HG03103 (cell line): ENCODE data around the gene ZCCHC14.

Source experiments
- ATAC-seq: cut with Tn5 transposase; IDR thresholded peaks from one replicate; pipeline ENCODE4 v1.9.1; 2021; ENCODE audit warnings: low read depth; ENCODE audit not compliant: unreplicated experiment

The ZCCHC14 gene

GRCh38 chr16:87414251-87414680, 78.6 kb downstream of the ZCCHC14 start:
- no peak for ATAC-seq

- no peak for ATAC-seq
Measured at GRCh38 chr16:87412996-87413421, 79.8 kb downstream of the ZCCHC14 start.

GRCh38 chr16:87412371-87412995, 80.3 kb downstream of the ZCCHC14 start:
- ATAC-seq: no peak

DNA sequence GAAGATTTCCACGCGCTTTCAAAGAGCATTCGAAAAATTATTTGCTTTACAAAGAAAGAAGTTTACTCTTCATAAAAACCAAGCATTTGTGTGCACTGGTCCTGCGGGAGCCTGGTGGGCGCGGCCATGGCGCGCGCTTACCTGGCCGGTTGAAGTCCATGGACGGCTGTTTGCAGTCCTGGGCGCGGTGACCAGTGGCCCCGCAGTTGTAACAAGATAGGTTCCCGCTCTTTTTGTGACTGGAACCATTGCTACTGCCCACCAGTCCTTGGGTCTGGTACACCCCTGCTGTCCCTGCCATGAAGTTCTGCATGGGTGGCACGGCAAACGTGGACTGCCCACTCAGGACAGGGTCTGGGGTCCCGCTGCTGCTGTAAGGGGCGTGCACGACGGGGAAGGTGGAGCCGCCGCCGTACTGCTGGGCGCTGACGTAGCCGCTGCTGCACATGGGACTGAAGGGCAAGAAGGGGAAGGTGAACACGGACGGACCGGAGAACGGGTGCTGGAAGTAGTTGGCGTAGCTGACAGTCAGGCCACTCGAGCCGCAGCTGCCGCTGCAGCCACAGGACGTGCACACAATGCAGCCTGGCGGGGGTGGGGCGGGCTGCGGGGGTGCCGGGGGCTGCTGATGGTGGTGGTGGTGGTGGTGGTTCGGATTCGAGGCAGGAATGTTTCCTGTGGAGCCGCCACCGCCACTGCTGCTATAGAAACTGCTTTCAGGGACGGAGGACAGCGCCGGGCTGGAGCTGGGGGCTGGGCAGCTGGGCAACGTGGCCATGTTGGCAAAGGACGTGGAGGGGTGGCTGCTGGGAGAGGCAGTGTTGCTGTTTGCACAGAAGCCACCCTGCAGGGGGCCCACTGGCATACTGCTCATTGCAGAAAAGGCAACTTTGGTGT, 81.2 kb downstream of the ZCCHC14 start:
- no peak for ATAC-seq

DNA sequence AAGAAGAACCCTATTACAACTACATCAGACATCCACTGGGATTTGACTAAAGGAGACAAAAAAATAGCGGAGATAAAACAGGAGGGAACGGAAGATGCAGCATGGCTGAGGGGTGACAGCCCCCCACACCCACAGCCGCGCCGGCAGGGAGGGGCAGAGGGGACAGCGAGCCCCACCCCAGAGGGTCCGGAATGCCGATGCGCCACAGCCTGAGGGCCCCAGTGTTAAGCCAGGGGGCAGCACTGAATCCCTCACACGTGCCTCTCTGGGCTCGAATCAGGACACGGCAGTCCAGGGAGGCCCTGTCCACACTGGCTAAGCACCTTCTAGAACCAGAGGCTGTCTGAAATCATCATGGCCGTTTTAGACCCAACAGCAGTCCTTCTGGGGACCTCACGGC, 81.9 kb downstream of the ZCCHC14 start:
- ATAC-seq: no peak

GRCh38 chr16:87410530-87410929, 82.3 kb downstream of the ZCCHC14 start:
- ATAC-seq: no peak

DNA sequence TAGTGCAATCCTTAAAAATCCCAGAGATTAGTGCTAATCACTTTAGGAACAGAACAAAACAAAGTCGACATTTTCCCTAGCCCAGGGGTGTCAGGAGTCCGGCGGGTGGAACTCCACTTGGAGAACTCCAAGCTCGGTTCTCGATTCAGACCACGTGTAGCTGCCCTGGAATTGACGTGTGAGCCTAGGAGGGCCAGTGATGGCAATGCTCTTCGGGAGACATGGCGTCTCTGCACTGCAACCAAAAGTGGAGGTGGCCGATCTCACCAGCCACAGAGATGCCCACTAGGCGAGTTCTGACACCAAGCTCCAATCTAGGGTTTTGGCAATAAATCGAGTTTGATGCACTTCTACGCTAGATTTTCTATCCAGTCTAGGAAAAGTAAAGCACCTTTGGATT, 83.0 kb downstream of the ZCCHC14 start:
- no peak for ATAC-seq

GRCh38 chr16:87409153-87409552, 83.7 kb downstream of the ZCCHC14 start:
- no peak for ATAC-seq

DNA sequence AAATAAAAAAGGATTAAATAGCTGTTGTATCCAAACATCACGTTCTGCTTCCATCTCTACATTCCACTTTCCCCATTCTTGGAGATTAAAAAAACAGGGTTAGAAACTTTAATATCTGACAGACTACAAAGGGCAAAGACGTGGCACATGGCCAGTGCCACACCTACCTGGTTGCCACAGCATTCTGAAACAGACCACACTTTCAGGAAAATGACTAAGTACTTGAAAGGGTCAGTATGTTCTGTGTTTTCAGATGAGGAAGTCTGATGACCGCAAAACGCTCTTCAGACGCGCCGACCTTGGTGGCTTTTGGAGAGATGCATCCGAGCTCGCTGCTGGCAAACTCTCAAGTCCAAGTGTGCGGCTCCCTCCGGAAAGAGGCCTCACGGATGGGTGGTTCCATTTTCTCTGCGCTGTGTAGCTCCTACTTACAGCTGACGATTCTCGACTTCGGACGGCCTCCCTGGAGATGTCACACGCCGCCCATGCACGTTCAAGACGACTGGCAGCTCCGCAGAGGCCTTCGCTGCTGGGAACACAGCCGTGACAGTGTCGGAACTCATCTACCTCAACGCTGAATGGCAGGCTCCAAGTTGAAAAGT, 85.2 kb downstream of the ZCCHC14 start:
- no peak for ATAC-seq

- ATAC-seq: no peak
Measured at GRCh38 chr16:87406495-87407088, 86.2 kb downstream of the ZCCHC14 start.

DNA sequence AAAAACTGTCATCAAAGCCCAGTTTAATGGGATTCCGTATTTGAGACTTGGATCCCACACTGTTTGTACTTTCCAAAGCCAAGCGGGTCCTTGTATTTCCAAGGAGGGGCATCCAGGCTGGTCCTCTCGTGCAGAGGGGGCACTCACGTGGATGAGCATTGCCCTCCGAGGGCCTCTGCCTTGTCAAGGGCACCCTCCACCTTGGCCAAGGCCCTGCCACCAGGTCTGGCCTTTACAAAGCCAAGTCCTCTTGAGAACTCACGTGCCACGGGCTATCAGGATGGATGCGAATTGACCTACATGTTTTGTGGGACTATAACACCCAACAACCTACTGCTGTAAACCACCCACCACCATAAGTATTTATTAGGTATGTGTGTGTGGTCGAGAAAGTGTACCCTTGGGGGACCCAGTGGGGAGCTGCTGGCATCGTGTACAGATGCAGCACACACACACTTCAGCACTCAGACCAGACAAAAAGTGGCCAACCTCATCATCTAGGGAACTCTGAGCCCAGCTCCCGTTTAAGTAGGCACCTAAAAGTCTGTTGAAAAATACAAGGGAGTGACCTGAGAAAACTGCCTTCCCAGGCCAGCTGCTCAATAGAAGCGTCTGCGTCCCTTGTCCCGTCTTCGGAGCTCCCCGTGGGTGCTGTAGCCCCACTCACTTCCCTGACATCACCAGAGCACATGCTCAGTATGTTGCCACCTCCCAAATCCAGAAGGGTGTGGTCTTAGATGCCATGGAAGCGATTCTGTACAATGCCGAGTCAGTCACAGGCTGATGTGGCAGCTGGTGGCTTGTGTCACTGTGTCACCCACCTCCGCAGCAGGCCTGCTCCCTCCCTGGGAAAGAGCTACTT, 87.8 kb downstream of the ZCCHC14 start:
- no peak for ATAC-seq

DNA sequence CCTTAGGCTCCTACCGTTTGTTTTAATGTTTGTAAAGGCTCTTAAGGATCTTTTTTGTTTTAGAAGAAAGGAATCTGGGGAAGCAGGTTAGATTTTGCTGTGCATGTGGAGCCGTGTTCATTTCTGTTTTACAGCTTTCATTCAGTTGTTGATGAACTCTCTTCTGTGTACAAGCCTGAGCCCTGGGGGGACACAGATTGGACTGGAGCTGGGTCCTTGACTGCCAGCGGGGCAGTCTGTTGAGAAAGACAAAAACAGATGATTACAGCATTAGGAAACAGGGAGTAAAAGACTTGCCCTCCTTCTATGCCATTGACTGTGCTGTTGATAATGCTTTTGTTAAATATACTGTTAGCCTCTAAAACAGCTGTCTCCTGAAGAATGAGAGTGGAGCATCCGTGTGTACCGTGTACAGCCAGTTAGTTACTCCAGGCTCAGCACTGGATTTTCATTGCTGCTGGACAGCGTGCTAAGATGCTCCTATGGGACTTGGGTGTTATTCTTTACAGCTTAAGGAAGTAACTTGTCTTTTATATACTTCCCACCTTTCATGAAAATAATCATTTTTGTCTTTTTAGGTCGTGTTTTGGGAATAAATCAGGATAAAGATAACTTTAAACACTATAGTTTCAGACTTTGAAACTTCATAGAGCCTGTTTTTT, 97.5 kb downstream of the ZCCHC14 start:
- no peak for ATAC-seq

DNA sequence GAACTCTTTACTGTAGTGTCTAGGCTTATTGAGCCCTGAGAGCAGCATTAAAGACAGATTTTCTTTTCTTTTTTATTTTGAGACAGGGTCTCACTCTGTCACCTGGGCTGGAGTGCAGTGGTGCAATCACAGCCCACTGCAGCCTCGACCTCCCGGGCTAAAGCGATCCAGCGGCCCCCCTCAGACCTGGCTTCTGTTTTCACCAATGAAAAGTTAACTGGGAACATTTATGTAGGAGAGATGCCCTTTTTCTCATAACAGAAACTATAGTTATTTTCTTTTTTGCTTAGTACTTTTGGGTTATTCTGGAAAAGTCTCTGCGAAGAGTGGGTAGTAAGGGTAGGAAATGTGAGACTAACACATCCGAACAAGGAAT, 99.2 kb downstream of the ZCCHC14 start:
- ATAC-seq: no peak

GRCh38 chr16:87392821-87393679, 99.8 kb downstream of the ZCCHC14 start:
- ATAC-seq: no peak

DNA sequence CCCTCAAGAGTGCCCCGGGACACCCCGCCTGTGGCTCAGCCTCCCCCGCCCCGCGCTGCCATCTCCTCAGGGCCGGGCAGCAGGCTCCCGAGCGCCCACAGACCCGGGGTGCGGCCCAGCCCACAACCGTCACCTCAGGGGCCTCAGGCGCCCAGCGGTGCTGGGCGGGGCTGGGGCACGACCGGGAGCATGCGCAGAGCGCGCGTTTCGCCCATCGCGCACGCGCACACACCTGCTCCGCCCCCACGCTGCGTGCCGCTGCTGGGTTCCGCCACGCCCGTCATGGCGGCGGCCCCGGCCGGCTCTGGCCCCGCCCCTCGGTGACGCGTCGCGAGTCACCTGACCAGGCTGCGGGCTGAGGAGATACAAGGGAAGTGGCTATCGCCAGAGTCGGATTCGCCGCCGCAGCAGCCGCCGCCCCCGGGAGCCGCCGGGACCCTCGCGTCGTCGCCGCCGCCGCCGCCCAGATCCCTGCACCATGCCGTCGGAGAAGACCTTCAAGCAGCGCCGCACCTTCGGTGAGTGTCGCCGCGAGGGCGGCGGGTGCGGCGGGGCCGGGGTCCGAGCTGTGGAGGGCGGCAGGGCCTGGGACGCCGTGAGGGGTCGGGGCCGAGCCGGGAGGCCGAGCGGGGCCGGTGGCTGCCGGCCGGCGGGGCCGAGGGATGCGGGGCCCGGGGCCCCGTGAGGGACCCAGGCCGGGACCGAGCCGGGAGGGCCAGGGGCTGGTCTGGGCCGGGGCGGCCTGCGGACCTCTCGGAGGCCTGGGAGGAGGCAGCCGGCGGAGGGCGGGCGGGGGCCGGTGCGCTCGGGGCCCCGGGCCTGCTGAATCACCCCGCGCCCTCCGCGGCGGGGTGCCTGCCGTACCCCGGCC, 100.6 kb downstream of the ZCCHC14 start, which contains the start of gene MAP1LC3B:
Gene MAP1LC3B (plus strand): TSS at position 387 of the 871 bp plus-strand sequence. CDS start 92 bp downstream, at position 479.
- peak; percentile 58 for ATAC-seq

GRCh38 chr16:87391324-87391949, 101.4 kb downstream of the ZCCHC14 start:
- peak; percentile 8 for ATAC-seq

DNA sequence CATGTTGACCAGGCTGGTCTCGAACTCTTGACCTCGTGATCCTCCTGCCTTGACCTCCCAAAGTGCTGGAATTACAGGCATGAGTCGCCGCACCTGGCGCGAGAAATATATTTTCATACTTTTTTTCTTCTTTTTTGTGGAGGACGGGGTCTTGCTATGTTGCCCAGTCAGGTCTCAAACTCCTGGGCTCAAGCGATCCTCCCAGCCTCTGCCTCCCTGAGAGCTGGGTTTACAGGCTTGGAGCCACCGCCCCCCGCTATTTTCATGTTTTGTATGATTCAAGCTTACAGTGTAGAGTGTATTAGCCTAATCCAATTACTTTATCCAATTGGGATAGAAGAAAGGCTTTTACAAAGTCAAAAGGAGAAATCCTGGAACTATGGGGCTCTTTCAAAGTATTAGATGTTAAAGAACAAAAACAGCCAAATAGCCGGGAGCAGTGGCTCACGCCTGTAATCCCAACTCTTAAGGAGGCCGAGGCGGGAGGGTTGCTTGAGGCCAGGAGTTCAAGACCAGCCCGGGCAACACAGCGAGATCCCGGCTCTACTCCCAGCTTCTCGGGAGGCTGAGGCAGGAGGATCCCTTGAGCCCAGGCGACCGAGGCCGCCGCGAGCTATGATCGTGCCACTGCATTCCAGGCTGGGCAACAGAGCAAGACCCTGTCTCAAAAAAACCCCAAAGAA, 102.0 kb downstream of the ZCCHC14 start:
- no peak for ATAC-seq
